Fibroblast of mammary gland (primary cell): ENCODE data around the gene NOS1AP.

Source experiments
- DNase-seq: peaks from one replicate; pipeline ENCODE4 v3.0.0-alpha.2; 2010; ENCODE audit warnings: low read depth
- H3K4me3 ChIP-seq: 2 replicates; pipeline ENCODE4 v1.5.1; 2011; ENCODE audit warnings: low read depth, mild to moderate bottlenecking, low read length, moderate library complexity; ENCODE audit not compliant: control insufficient read depth
- TF ChIP-seq, protein P1 (sequence below): conservative IDR thresholded peaks from 2 replicates; pipeline ENCODE4 v1.5.1; 2011; ENCODE audit warnings: low read depth, low read length, inconsistent platforms; ENCODE audit not compliant: control insufficient read depth, insufficient read depth

The NOS1AP gene

DNA sequence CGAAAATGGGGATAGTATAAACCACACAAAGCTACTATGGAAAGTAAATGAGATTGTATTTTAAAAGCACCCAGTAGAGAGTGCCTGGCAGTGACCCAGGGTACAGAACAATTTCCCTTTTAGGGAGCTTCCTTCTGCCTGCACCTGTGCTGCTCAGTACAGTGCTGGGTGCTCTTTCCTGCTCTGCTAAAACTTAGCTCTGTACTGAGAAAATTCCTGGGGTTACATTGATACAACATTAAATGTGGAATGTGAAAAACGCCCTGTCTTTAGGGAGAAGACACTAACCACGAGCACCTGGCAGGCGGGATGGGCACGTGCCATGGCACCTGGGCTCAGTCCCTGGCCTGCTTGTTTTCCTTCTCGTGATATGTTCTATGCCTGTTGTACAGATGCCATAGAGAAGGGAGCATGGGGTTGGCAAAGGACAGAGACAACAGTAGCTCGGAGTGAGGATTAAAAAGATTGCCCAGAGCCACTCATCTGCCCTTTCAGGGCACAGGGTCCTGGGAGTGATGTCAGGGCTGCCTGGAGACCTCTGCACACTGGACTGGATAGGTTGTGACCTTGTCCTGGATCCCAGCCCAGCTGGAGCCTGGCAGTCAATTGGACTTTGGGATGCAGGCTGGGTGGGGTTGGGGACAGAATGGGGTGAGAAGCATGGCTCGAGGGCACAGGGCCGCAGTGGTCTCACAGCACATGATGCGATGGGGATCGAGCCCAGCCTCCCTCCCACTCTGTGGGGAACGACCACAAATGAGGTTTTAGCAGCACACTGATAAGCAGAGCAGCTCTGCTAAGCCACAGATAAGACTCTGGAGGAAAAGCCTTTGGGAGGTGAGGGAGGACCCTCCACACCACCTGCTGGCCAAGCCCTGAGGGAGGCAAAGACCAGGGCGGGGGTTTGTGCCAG, 302.9 kb downstream of the NOS1AP start:
- TF ChIP-seq, protein P1, sequence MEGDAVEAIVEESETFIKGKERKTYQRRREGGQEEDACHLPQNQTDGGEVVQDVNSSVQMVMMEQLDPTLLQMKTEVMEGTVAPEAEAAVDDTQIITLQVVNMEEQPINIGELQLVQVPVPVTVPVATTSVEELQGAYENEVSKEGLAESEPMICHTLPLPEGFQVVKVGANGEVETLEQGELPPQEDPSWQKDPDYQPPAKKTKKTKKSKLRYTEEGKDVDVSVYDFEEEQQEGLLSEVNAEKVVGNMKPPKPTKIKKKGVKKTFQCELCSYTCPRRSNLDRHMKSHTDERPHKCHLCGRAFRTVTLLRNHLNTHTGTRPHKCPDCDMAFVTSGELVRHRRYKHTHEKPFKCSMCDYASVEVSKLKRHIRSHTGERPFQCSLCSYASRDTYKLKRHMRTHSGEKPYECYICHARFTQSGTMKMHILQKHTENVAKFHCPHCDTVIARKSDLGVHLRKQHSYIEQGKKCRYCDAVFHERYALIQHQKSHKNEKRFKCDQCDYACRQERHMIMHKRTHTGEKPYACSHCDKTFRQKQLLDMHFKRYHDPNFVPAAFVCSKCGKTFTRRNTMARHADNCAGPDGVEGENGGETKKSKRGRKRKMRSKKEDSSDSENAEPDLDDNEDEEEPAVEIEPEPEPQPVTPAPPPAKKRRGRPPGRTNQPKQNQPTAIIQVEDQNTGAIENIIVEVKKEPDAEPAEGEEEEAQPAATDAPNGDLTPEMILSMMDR = no peak
- DNase-seq = no peak
- H3K4me3 ChIP-seq = no peak overlapping the region

DNA sequence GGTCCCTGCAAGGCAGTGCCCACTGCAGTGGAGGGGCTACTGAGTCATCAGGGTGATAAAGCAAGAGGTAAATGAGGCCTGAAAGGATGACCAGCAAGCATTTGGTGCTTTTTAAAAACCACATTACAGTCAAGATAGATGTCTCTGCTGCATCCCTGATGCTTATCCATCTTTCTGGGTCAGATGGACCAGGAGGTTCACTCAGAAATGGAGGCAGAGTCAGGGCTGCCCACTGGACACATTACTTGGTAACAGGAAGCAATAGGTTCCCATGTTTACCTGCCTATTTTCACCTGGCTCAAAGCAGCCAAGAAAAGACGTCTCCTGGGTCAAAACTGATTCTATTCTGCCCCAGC, 303.6 kb downstream of the NOS1AP start:
- no peak for DNase-seq
- no peak overlapping the region for H3K4me3 ChIP-seq
- TF ChIP-seq, protein P1 = no peak

DNA sequence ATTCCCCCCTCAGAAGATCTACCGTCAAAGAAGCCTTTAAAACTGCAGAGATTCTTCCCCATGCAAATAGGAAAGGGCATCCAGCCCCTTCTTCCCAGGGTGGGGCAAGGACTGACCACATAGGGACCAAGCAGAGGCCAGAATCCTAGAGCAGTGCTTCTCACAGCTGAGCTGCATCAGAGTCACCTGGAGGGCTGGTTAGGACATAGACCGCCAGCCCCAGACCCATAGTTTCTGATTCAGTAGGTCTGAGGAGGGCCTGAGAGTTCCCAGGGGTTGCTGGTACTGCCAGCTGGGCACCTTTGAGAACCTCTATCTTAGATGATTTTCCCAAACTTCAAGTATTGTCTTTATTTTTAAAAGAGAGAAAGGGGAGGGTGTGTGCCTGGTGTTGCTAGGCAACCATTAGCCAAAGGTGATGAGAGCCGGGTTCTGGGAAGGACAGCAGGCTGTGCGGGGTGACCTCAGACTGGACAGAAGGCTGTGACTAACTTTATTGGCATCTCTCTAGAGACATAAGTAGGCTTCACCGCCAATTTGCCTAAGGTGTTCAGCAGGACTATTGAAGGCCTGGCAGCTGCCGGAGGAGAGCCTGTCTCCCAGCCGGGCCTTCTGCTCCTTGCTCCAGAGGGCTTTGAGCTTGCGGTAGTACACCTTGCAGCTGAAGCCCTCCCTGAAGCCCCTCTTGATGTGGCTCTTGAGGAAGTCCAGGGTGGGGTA, 304.2 kb downstream of the NOS1AP start:
- no peak overlapping the region for H3K4me3 ChIP-seq
- TF ChIP-seq, protein P1 = no peak
- DNase-seq = peak; percentile 67

DNA sequence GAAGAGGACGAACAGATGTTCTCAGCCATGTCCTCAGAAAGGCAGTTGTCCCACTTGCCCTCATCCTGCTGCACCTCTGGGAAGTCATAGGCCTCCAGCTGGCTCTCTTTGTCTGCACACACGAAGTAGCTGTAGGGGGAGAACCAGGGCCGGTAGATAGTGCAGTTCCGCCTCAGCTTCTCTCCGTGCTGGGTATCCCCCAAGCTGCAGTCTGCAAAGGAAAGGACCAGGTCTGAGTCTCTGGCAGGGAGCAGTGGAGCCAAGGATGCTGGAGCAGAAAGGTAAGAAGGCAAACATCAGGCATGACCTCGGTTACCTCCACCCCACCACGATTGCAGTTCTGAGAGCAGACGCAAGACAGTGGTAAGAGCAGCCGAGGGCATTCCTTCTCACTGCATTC, 304.9 kb downstream of the NOS1AP start:
- no peak overlapping the region for H3K4me3 ChIP-seq
- TF ChIP-seq, protein P1 = no peak
- no peak for DNase-seq

DNA sequence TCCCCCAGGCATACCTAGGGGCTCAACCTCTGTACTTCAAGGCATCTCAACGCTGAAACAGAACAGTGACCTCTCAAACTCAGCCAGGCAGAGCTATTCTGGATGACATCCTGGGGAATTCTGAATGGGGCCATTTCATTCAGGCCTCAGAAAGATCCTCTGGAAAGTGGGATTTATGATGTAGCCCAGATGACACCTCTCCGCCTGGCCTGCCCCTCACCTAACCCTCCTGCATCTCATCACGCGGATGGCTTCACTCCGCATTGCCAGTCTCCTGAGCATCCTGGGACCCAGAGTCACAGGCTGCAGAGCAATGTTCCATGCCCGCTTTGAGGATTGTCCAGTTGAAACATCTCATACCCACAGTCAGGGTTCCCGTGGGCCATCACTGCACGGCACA, 306.0 kb downstream of the NOS1AP start:
- no peak for DNase-seq
- H3K4me3 ChIP-seq = no peak overlapping the region
- TF ChIP-seq, protein P1 = no peak

DNA sequence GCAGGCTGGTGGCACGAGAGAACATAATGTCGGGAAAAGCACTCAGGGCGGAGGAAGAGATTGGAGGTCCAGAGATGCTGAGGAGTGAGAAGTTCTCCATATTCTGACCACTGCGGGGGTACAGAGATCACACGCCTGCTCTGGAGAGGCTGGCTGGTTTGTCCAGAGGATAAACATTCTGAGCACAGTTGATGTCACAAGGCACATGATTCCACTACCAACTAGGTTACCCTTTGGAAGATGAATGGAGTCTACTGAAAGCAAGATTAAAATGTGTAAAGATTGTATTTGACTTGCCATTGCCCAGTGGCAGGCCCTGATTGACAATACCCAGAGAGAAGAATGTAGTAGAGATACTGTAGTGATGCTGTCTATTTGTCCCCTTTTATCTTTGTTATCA, 307.2 kb downstream of the NOS1AP start, which contains the start of gene SPATA46:
Gene SPATA46 (minus strand): TSS at position 164 of the 400 bp plus-strand sequence. CDS start 64 bp downstream, at position 100.
- no peak for DNase-seq
- H3K4me3 ChIP-seq = no peak within 1 kb of the TSS
- TF ChIP-seq, protein P1 = no peak
